SK-N-MC (cell line): ENCODE data around the gene CCDC68.

ENCODE experiments used
- EZH2 ChIP-seq: fragments of 200-600 bp; sonication (generic); IDR thresholded peaks from one replicate; pipeline ENCODE4 v1.6.1; 2017; ENCODE audit warnings: antibody characterized with exemption
- FOXP2 ChIP-seq: optimal IDR thresholded peaks from 2 replicates; pipeline ENCODE3; 2011; ENCODE audit warnings: mild to moderate bottlenecking, moderate library complexity; ENCODE audit not compliant: insufficient read depth; ENCODE audit errors: extremely low read length, control extremely low read depth
- POLR2AphosphoS5 ChIP-seq: IDR thresholded peaks from 2 replicates; pipeline ENCODE4 v1.6.1; 2012; ENCODE audit warnings: mild to moderate bottlenecking, low read depth, low read length, borderline replicate concordance

GRCh38 chr18:55001394-55002024 lies 42.2 kb upstream of the CCDC68 start:
- TF ChIP-seq EZH2: no peak
- no peak for TF ChIP-seq POLR2AphosphoS5
- no peak for TF ChIP-seq FOXP2
